T-helper 22 cell (primary cell): Measurements from ENCODE around the gene B3GNT4.
"Not testable (repeated sequence)": the region's sequence is repeated elsewhere in the genome, so short reads cannot be mapped to it uniquely, and the experiment has no call there.

Experiments used
- DNase-seq: peaks from one replicate; pipeline ENCODE4 v3.0.0-alpha.2; 2020; ENCODE audit warnings: low read depth

The B3GNT4 gene

DNA sequence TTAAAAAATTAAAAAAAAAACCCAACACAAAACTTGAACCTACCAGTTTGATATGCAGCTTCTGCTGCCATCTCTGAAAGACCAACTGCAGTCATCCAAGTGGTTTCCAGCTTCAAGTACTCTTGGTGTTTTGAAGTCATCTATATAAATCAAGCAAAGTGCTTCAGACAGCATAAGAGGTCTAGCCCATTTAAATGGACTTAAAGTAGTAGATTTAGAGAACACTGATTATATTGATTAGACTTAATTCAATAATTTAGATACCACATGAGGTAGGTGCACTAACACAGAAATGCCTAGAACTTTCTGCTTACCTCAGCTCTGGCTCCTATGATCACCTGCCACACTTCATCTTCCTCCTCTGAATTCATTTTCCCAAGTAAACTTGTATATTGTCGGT lies 12.9 kb downstream of the B3GNT4 start:
- no peak for DNase-seq

GRCh38 chr12:122225683-122226365 lies 22.3 kb downstream of the B3GNT4 start, which contains the start of gene DIABLO:
Gene DIABLO (minus strand): TSS chr12:122226052. CDS start chr12:122226014, 38 bp downstream.
- DNase-seq: peak; percentile 100

DNA sequence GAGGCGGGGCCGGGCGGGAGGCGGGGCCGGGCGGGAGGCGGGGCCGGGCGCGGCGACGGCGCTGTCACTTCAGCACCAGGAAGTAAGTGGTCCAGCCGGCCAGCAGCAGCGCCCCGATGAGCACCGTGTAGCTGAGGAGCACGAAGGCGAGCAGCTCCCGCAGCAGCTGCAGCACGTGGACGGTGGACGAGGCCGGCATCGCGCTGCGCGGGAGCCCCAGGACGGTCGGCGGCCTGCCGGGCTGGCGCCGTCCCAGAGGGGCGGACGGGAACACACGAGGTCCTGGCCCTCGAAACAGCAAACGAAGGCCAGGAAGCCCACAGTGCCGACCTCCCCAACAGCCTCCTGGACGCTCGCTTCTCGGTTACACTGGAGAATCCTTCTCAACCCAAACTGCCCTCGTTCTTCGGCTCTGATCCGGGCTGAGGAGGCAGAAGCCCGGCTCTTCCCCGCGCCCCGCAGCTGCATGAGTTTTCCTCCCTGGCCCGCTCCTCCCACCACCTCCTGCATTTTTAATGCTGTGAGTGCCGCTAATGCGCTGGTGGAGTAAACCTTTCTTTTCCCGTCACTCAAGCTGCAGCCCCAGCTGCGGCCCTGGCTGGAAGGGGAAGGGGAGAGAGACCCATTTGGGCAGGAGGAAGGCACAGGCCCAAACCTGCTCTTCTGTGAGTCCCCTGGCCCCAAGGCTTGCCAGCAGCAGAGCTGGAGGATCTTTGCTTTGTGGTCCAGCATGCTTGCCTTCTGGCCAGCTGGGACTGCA lies 23.0 kb downstream of the B3GNT4 start:
- DNase-seq: no peak

DNA sequence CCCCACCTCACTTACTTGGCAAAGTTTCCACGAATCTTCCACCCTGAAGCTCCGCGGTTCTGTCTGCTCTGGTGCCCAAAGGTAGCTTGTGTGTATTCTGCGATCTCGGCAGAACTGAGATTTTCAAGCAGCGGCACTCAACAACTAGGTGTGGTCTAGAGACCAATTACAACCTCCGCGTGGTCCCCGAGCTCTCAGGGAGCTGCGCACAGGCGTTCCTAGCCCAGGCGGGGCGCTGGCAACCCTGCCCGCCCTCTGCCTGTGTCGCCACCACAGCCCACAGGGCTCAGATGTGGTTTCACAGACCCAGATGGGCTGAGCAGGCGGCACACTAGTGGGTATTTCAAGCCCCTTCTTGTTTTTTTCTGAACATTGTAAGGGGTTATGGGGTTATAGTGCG lies 23.8 kb downstream of the B3GNT4 start:
- DNase-seq: peak; percentile 47

GRCh38 chr12:122228092-122228491 lies 24.6 kb downstream of the B3GNT4 start:
- no peak for DNase-seq

DNA sequence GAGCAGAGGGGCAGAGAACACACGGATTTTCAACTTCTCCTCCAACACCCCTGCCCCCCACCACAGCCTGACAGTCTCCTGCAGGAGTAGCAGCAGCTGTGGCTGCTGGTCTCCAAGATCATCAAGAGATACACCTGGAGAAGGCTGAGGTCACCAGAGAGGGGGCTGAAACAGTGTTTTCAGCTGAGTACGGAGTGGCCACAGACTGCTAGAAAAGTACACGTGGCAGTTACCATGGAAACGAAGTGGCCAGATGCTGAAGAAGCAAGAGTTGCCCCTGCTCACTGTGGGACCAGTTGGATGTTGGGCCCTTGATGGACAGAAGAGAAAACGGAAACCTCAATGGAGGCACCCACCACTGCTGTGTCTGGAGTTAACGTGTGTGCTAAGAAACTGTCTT lies 27.3 kb downstream of the B3GNT4 start:
- no peak for DNase-seq

DNA sequence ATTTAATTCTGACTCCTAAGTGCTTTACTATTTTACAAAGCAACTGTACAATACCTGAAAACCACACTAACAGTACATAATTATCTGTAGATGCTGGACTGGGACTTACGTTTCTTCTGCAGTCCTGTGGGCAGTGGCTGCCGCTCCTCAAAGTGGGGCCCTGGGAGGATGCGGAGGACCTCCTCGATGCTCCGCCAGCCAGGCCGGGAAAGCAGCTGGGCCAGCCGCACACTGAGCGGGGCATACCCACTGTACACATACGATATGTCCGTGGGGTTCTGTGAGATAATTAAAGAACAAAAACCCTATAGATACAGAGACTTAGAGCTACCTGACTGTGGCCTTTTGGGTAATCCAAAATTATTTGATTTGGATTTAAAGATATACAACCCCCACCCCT lies 29.2 kb downstream of the B3GNT4 start:
- DNase-seq: no peak

- DNase-seq: no peak
These were observed 32.2 kb downstream of the B3GNT4 start for GRCh38 chr12:122235741-122236140.

DNA sequence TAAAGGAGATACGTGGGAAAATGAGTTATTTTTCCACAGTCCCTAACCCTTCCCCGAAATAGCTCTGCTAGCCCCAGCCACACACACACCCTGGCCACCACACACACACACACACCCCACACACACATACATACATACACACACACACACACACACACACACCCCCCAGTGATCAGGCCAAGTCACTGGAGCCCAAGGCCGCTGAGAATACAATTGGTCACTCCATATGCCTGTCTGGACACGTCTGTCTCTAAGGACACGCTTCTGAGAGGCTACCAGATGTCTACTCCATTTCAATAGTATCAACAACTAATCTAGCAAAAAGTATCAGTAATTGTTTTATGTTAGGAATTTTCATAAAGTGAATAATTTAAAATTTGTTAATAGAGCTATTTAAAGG lies 35.4 kb downstream of the B3GNT4 start:
- no peak for DNase-seq

- DNase-seq: no peak
These were observed 40.5 kb downstream of the B3GNT4 start for GRCh38 chr12:122243965-122244364.

- DNase-seq: no peak
These were observed 41.3 kb downstream of the B3GNT4 start for GRCh38 chr12:122244565-122245371.

- DNase-seq: no peak
These were observed 42.0 kb downstream of the B3GNT4 start for GRCh38 chr12:122245553-122245952.

DNA sequence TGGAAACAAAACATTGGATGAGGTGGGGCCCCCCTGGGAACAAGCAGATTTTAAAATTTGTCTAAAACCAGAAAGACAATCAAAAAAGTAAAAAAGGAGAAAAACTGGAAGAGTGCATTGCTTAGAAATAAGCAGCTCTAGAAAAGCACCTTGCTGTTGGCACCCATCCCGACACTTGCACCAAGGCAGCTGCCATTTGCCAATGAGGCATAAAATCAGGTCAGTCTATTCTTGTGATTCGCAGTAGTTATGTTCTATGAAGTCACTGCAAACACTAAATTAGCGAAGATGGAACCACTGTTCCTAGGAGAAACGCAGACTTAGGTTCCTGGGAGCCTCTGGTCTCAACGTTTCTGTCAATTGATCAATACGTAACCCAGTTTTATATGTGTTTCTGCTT lies 46.5 kb downstream of the B3GNT4 start:
- DNase-seq: no peak

GRCh38 chr12:122250536-122250935 lies 47.0 kb downstream of the B3GNT4 start:
- no peak for DNase-seq

GRCh38 chr12:122258462-122258861 lies 55.0 kb downstream of the B3GNT4 start:
- DNase-seq: not testable (repeated sequence)
